H1 (cell line): ENCODE measurements around the gene TP53I13. TPM values are rescaled to one million over a fixed set of nuclear protein-coding genes. Genes with fewer than 3 reads are reported as not detected.

Source experiments
- CTBP2 ChIP-seq: IDR thresholded peaks from 2 replicates; pipeline ENCODE4 v1.7.0; 2011; ENCODE audit warnings: borderline replicate concordance, mild to moderate bottlenecking, moderate library complexity, mixed read lengths, low read length; ENCODE audit not compliant: insufficient read depth, insufficient read length
- EZH2 ChIP-seq: fragments of 200-600 bp; sonication (generic); IDR thresholded peaks from 2 replicates; pipeline ENCODE4 v1.7.1; 2012; ENCODE audit warnings: low read depth, mild to moderate bottlenecking, moderate library complexity, low read length, inconsistent platforms; ENCODE audit not compliant: severe bottlenecking
- FOSL1 ChIP-seq: IDR thresholded peaks from 2 replicates; pipeline ENCODE4 v1.6.1; 2011; ENCODE audit warnings: mild to moderate bottlenecking, low read depth, low read length, moderate library complexity; ENCODE audit not compliant: insufficient read depth
- HDAC2 ChIP-seq, 2 experiments: fragments of 300-600 bp in 1 of 2; sonication (generic) in 1 of 2; IDR thresholded peaks; 2 replicates each; pipeline ENCODE4 v1.6.1; 2011 to 2012; ENCODE audit warnings: low read depth in 2 of 2, low read length in 2 of 2, mild to moderate bottlenecking in 2 of 2, moderate library complexity in 2 of 2, borderline replicate concordance in 1 of 2, inconsistent platforms in 1 of 2
- MAFK ChIP-seq: IDR thresholded peaks from 2 replicates; pipeline ENCODE4 v1.6.1; 2012; ENCODE audit warnings: low read depth, mild to moderate bottlenecking, improper control_type of control experiment, low read length
- RBBP5 ChIP-seq: IDR thresholded peaks from 2 replicates; pipeline ENCODE4 v1.7.1; 2012; ENCODE audit warnings: low read depth, mild to moderate bottlenecking, inconsistent platforms, low read length, moderate library complexity, borderline replicate concordance
- TAF1 ChIP-seq: IDR thresholded peaks from 2 replicates; pipeline ENCODE4 v1.6.1; 2011; ENCODE audit warnings: mild to moderate bottlenecking, low read depth, low read length
- TEAD4 ChIP-seq: IDR thresholded peaks from 2 replicates; pipeline ENCODE4 v1.6.1; 2012; ENCODE audit warnings: low read depth, low read length, inconsistent platforms, mixed read lengths
- polyA plus RNA-seq, 7 experiments: library from polyadenylated mRNA; depleted of rRNA in 3 of 7; stranded (reverse) in 5 of 7; unstranded in 2 of 7; fragments of >200 nt in 5 of 7; fragments of 200-250 nt in 2 of 7; gene quantifications; 1 replicate in 5 of 7; 2 replicates in 1 of 7; 4 replicates in 1 of 7; pipeline versions ENCODE4 v1.2.1 to v1.2.3, GENCODE V29; 2011 to 2013; ENCODE audit warnings: missing spikeins in 2 of 7, mixed read lengths in 2 of 7
- total RNA-seq: library from RNA; stranded (reverse); fragmentation: NEBNext Ultra II Directional; extraction: Animal tissue kit (Norgen Biotek cat#: 25700); gene quantifications from 2 replicates; pipeline ENCODE4 v1.2.1, GENCODE V29; 2021
- TF ChIP-seq, protein P1 (sequence below): fragments of 300-600 bp; sonication (generic); IDR thresholded peaks from 2 replicates; pipeline ENCODE4 v1.7.1; 2012; ENCODE audit warnings: low read length, moderate library complexity, mild to moderate bottlenecking, inconsistent platforms; ENCODE audit not compliant: insufficient replicate concordance

TP53I13 gene
- total and polyA plus RNA-seq, 2 of the 8 experiments (the other 6 are each of a cell fraction or from before 2014, with no cell fraction given) = 22.4 to 35.7 TPM

DNA sequence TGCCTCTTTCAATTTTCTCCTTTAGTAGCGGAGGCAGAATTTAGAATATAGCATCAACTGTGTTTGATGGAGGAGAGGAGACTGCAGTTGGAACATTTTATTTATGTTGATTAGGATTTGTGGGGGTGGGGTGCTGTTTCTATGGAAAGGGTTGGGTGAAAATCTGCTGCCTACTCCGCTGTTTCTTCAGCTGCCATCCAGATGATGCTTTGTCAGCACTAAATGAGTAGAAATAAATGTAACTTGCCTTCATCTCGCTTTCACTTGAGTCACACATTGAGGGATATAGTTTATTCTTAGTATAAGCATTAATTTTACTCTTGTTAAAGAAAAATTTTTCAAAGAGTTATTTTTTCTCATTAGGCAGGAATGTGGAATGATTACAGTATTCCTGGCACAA lies 43.8 kb upstream of the TP53I13 start (continued):
- TF ChIP-seq, protein P1, sequence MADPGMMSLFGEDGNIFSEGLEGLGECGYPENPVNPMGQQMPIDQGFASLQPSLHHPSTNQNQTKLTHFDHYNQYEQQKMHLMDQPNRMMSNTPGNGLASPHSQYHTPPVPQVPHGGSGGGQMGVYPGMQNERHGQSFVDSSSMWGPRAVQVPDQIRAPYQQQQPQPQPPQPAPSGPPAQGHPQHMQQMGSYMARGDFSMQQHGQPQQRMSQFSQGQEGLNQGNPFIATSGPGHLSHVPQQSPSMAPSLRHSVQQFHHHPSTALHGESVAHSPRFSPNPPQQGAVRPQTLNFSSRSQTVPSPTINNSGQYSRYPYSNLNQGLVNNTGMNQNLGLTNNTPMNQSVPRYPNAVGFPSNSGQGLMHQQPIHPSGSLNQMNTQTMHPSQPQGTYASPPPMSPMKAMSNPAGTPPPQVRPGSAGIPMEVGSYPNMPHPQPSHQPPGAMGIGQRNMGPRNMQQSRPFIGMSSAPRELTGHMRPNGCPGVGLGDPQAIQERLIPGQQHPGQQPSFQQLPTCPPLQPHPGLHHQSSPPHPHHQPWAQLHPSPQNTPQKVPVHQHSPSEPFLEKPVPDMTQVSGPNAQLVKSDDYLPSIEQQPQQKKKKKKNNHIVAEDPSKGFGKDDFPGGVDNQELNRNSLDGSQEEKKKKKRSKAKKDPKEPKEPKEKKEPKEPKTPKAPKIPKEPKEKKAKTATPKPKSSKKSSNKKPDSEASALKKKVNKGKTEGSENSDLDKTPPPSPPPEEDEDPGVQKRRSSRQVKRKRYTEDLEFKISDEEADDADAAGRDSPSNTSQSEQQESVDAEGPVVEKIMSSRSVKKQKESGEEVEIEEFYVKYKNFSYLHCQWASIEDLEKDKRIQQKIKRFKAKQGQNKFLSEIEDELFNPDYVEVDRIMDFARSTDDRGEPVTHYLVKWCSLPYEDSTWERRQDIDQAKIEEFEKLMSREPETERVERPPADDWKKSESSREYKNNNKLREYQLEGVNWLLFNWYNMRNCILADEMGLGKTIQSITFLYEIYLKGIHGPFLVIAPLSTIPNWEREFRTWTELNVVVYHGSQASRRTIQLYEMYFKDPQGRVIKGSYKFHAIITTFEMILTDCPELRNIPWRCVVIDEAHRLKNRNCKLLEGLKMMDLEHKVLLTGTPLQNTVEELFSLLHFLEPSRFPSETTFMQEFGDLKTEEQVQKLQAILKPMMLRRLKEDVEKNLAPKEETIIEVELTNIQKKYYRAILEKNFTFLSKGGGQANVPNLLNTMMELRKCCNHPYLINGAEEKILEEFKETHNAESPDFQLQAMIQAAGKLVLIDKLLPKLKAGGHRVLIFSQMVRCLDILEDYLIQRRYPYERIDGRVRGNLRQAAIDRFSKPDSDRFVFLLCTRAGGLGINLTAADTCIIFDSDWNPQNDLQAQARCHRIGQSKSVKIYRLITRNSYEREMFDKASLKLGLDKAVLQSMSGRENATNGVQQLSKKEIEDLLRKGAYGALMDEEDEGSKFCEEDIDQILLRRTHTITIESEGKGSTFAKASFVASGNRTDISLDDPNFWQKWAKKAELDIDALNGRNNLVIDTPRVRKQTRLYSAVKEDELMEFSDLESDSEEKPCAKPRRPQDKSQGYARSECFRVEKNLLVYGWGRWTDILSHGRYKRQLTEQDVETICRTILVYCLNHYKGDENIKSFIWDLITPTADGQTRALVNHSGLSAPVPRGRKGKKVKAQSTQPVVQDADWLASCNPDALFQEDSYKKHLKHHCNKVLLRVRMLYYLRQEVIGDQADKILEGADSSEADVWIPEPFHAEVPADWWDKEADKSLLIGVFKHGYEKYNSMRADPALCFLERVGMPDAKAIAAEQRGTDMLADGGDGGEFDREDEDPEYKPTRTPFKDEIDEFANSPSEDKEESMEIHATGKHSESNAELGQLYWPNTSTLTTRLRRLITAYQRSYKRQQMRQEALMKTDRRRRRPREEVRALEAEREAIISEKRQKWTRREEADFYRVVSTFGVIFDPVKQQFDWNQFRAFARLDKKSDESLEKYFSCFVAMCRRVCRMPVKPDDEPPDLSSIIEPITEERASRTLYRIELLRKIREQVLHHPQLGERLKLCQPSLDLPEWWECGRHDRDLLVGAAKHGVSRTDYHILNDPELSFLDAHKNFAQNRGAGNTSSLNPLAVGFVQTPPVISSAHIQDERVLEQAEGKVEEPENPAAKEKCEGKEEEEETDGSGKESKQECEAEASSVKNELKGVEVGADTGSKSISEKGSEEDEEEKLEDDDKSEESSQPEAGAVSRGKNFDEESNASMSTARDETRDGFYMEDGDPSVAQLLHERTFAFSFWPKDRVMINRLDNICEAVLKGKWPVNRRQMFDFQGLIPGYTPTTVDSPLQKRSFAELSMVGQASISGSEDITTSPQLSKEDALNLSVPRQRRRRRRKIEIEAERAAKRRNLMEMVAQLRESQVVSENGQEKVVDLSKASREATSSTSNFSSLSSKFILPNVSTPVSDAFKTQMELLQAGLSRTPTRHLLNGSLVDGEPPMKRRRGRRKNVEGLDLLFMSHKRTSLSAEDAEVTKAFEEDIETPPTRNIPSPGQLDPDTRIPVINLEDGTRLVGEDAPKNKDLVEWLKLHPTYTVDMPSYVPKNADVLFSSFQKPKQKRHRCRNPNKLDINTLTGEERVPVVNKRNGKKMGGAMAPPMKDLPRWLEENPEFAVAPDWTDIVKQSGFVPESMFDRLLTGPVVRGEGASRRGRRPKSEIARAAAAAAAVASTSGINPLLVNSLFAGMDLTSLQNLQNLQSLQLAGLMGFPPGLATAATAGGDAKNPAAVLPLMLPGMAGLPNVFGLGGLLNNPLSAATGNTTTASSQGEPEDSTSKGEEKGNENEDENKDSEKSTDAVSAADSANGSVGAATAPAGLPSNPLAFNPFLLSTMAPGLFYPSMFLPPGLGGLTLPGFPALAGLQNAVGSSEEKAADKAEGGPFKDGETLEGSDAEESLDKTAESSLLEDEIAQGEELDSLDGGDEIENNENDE = no peak
- TF ChIP-seq EZH2 (no peak), FOSL1 (no peak), MAFK (no peak), CTBP2 (no peak), TEAD4 (no peak), RBBP5 (no peak), TAF1 (no peak), HDAC2 (IDR thresholded peaks at IDR 0.05; ENCODE audit: borderline replicate concordance in 1 of 2, low read depth in 2 of 2, low read length in 2 of 2) (no peak)
